Calu3 (cell line): ENCODE measurements around the gene RIN1. TPM values are rescaled to one million over a fixed set of nuclear protein-coding genes. Genes with fewer than 3 reads are reported as not detected.

ENCODE experiments used
- BruUV-seq: library from RNA; stranded (reverse); fragments of 400-500 nt; replicated peaks from 2 replicates; lab custom pipeline; 2021; lab: Mats Ljungman, UMichigan
- CTCF ChIA-PET: fragments of 300-600 bp; sonication (Branson Sonifier 250); formaldehyde crosslinking; loops from one replicate; lab custom pipeline; 2022; ENCODE audit warnings: antibody characterized with exemption; lab: Charles Lee
- DNase-seq: peaks from one replicate; pipeline ENCODE4 v3.0.0; 2022
- H3K27ac Mint-ChIP-seq: one replicate; pipeline ENCODE4 v1.8.0; 2022; ENCODE audit warnings: mixed read lengths; ENCODE audit not compliant: unreplicated experiment
- H3K27me3 Mint-ChIP-seq: one replicate; pipeline ENCODE4 v1.8.0; 2022; ENCODE audit warnings: mixed read lengths; ENCODE audit not compliant: unreplicated experiment
- H3K36me3 Mint-ChIP-seq: one replicate; pipeline ENCODE4 v1.8.0; 2022; ENCODE audit warnings: mild to moderate bottlenecking, moderate library complexity, mixed read lengths; ENCODE audit not compliant: insufficient read depth, unreplicated experiment
- H3K4me1 Mint-ChIP-seq: one replicate; pipeline ENCODE4 v1.8.0; 2022; ENCODE audit warnings: mild to moderate bottlenecking, low read depth, mixed read lengths; ENCODE audit not compliant: unreplicated experiment
- H3K4me3 Mint-ChIP-seq: one replicate; pipeline ENCODE4 v1.8.0; 2022; ENCODE audit warnings: mild to moderate bottlenecking, low read depth, moderate library complexity, mixed read lengths; ENCODE audit not compliant: unreplicated experiment
- H3K9me3 Mint-ChIP-seq: one replicate; pipeline ENCODE4 v1.8.0; 2022; ENCODE audit warnings: low read depth, mixed read lengths; ENCODE audit not compliant: unreplicated experiment
- CTCF ChIP-seq: fragments of 200-600 bp; IDR thresholded peaks from one replicate; pipeline ENCODE4 v1.8.0; 2022; ENCODE audit warnings: antibody characterized with exemption; ENCODE audit not compliant: unreplicated experiment
- intact Hi-C: fragments of 100-400 bp; cut with micrococcal nuclease; formaldehyde crosslinking; loops from one replicate; pipeline ENCODE4 v1.10.0; 2022; ENCODE audit not compliant: unreplicated experiment
- total RNA-seq: library from RNA; stranded (reverse); gene quantifications from 2 replicates; pipeline ENCODE4 v1.2.3, GENCODE V29; 2022

The RIN1 gene
- total RNA-seq, 1 experiment from 2014 or later = 17.6 TPM

DNA sequence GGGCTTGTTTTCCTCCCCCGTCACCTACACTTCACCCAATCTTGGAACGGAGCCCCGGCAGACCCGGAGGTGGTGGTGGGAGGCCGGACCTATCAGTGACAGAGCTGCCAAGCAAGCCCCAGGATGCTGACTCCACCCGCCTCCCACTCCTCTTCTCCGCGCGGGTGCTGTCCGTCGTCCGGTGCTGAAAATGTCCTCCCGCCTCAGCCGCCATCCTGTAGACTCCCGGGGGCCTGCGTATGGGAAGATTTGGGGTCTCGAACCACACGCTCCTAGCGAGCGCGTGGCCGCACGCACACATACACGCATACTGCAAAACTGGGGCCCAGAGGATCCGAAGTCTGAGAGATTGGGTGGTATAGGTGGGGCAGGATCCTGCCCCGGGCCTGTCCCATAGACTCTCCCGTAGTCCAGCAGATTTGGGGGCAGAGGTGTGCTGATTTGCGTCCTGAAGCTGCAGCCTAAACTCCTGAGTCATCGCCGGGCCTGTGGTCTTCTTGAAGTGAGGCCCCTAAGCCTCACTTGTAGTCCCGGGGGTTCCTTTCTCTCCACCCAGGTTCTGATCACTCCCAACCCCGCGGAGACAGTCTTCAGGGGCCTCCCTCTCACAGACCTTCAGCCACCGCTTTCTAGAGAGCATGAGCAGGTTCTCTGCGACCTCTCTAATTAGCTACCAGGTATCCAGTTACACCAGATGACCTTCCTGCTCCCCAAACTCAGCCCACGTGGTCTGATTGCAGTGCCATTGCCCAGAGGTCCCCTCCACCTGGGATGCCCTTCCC lies 46.5 kb downstream of the RIN1 start:
- H3K9me3 Mint-ChIP-seq = no peaks in the 10 kb centered on the region
- peaks cover 33% of the 10 kb centered on the region for H3K27me3 Mint-ChIP-seq
- peak overlapping the region; percentile 80 for H3K4me3 Mint-ChIP-seq
- BruUV-seq = TSS peak; percentile 74
- H3K4me1 Mint-ChIP-seq = peaks cover 31% of the 10 kb centered on the region
- intact Hi-C loops = no loop called here
- peak overlapping the region; percentile 90 for H3K27ac Mint-ChIP-seq
- CTCF ChIA-PET = interaction anchor here (0.6 to 1.6 kb wide), 6 partner anchors 22 to 238 kb away, joined by 3 to 11 read pairs (median 4); partner anchors contain the start of genes PELI3 and SF3B2
- H3K36me3 Mint-ChIP-seq = peaks cover 42% of the 10 kb centered on the region
- DNase-seq = peak; percentile 77
- no peak for TF ChIP-seq CTCF

DNA sequence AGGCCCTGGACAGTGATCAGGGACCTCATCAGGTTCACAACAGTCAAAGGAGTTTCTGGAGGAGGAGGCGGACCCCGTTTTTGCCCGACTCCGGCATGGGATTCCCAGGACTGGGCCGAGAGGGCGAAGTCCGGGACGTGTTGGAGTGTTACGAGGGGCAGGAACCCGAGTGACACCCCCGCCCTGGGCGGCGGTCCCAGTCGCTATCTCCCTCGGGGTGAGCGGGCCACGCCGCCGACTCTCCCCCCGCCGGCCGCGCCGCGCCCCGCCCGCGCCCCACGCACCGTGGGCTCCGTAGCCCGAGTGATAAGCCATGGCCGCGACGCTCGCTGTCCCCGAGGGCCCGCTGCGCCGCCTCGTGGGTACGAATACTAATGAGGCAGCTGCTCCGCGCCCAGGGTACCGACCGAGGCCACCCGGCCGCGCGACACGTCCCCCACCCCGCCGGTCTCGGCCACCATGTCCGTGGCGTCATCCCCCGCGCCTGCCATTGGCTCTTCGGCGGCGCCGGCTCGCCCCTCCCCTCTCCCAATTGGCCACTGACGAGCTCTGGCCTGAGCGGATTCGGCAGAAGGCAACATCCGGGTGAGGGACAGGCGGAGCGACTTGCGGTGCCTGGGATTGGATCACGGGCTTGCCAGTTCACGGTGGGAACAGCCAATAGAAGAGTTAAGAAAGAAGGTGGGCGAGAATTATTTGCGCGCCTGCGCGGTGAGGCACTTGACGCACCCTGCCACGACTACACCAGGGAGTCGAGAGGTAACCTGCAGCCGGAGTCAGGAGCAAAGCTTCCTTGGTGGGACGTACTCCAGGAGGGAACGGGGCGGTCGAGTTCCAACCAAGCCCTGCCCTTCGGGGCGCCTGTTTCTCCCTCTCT lies 47.3 kb downstream of the RIN1 start, which contains the start of gene YIF1A:
Gene YIF1A, minus strand, starts transcription at position 473 of the 877 bp plus-strand sequence. Its CDS starts 158 bp downstream, at position 315.
- no peak for TF ChIP-seq CTCF
- Mint-ChIP-seq H3K36me3 (peaks cover 42% of the 10 kb centered on the region), H3K27ac (peak within 1 kb of the TSS; percentile 90), H3K27me3 (peaks cover 31% of the 10 kb centered on the region), H3K9me3 (no peaks in the 10 kb centered on the region), H3K4me3 (peak within 1 kb of the TSS; percentile 80), H3K4me1 (peaks cover 31% of the 10 kb centered on the region)
- intact Hi-C loops = no loop called here
- CTCF ChIA-PET = interaction anchor here (0.6 to 1.6 kb wide), 8 partner anchors 9 to 1884 kb away, joined by 3 to 11 read pairs (median 3); partner anchors contain the start of genes PELI3 and SF3B2
- peak; percentile 98 for DNase-seq
- BruUV-seq = no TSS peak

DNA sequence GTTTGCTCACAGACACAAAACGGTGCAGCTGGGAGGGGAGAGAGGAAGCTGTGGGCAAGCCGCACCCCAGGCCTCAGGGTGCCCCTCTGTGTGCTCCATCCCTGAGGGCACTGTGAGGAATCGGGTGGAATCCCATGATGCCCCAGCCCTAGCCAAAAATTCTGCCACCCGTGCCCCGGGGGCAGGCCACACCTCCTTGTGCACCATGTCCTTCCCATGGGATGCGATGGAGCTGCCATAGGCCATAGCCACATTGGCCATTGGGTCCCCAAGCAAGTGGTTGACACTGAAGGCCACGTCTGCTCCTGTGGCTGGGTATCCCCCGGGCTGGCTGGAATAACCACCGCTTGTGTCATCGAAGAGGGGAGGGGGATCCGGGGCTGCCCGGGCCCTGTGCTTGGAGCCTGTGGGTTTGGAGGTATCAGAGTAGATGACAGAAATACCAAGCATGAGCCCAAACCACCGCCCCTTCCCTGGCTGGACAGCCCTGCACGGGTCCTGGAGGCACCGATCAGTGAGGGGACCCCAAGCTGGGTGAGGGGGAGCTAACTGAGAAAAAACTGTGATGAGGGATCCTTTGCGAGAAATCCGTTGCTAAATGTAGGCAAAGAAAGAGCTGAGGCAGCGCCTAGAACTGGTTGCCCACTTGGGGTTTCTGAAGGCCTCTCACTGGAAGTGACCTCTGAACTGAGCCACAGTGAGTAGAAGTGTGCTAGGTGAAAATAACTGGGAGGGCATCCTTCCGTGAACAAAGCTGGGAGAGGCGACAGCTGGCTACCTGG lies 48.2 kb downstream of the RIN1 start:
- Mint-ChIP-seq H3K4me1 (peaks cover 25% of the 10 kb centered on the region), H3K27me3 (peaks cover 23% of the 10 kb centered on the region), H3K36me3 (peaks cover 46% of the 10 kb centered on the region), H3K4me3 (peak overlapping the region; percentile 80), H3K9me3 (no peaks in the 10 kb centered on the region), H3K27ac (peak overlapping the region; percentile 90)
- intact Hi-C loops = no loop called here
- CTCF ChIA-PET = interaction anchor here (0.7 to 1.6 kb wide), 4 partner anchors 10 to 236 kb away, joined by 3 to 11 read pairs (median 6); partner anchors contain the start of gene SF3B2
- TF ChIP-seq CTCF = no peak
- no peak for DNase-seq
- TSS peak; percentile 39 for BruUV-seq
